NCI-H524 treated with DMSO at 0.1 percent for 48 hours (cell line): ENCODE measurements around the gene SNTB2.

Experiments used
- DNase-seq: peaks from one replicate; lab custom pipeline; 2025; lab: John Stamatoyannopoulos, UW

SNTB2 gene

GRCh38 chr16:69180011-69180338 lies 7.0 kb upstream of the SNTB2 start:
- DNase-seq: no peak

DNA sequence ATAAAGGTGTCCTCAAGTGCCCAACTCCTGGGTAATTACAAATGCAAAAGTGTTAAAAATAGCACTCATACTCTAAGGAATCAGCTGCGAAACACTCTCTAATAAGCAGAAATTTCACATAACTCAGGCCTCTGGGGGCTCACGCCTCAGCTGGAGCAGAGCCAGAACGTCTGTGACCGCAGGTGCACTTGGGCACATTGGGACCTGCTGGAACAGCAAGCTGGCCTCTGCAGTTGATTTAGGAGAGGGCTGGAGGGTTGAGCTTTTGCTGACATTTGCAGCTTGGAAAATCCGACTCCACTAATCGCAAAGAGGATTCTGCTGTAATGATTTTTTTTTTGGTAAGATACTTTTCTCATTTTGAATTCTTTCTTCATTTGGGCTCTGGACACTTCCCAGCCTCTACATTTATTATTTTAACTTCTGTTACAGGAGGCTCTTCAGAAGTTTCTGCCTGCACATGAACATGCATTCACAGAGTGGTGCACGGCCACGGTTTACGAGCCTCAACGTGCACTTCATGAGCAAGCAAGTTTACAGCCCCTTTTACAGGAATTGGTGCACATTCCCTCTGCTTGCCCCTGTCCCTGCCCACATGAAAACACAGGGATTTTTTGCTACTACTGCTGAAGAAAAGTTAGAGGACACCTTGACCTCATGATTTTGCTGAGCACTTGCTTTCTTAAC lies 4.1 kb upstream of the SNTB2 start:
- no peak for DNase-seq

- DNase-seq: no peak
Measured at GRCh38 chr16:69187446-69188235, 677 bp downstream of the SNTB2 start.

DNA sequence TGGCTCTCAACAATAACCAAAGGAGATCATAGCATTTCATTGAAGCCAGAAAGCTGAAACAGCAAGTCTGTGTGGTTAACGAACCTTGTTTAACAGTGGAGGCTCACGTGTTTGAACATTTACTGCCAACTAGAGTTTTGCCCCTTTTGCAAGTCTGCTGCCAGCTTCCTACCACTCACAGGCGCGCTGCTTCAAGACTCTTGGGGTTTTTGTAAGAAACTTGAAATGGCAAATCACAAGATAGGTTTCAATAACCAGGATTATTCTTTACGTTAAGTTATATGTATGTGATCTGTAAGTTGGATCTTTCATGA lies 1.2 kb downstream of the SNTB2 start:
- DNase-seq: no peak

DNA sequence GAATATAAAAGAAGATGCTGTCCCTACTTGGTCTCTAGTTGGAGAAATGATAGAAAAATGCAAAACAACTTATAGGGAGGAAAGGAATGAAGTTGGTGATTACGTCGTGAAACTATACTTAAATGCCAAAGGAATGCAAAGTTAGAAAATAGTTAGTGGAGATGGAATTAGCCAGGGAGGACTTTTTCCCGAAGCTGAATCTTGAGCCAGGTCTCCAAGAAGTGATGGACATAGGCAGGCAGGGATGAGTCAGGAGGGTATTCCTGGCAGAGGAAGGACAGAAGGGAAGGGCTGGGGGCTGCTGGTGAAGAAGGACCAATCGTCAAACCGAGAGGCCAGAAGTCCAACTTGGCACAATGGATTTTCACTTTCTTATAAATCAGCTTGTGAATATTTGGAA lies 1.8 kb downstream of the SNTB2 start:
- DNase-seq: no peak

DNA sequence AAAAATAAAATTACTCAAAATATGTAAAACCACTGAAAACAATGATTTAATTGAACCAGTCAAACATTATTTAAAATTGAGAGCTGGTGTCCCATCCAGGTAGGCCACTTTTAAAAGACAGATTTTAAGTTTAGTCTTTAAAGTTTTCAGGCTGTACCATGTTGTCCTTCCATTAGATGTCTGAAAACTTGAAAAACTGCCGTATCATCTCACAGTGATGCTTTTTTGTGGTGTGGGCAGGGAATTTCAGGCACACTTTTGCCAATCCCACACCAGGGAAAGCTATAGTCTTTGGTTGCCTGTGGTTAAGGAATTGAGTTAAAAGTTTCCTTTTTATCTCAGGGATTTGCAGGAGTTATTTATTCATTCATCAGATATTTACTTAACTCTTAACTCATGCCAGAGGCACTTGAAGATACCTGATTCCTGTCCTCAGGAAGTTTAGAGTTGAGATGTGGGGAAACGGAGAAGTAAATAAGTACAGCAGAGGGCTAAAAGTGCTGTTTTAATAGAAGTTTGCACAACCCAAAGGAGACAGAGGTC lies 3.2 kb downstream of the SNTB2 start:
- DNase-seq: no peak

- no peak for DNase-seq
Measured at GRCh38 chr16:69190598-69190997, 3.6 kb downstream of the SNTB2 start.

DNA sequence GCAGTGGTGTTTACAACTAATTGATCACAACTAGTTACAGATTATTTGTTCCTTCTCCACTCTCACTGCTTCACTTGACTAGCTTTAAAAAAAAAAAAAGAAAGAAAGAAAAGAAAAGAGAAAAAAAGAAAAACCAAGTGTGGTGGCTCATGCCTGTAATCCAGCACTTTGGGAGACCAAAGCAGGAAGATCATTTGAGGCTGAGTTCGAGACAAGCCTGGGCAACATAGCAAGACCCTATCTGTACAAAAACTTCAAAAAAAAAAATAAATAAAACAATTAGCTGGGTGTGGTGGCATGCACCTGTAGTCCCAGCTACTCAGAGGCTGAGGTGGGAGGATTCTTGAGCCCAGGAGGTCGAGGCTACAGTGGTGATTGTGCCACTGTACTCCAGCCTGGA lies 4.2 kb downstream of the SNTB2 start:
- DNase-seq: no peak

GRCh38 chr16:69193855-69194254 lies 6.9 kb downstream of the SNTB2 start:
- no peak for DNase-seq

DNA sequence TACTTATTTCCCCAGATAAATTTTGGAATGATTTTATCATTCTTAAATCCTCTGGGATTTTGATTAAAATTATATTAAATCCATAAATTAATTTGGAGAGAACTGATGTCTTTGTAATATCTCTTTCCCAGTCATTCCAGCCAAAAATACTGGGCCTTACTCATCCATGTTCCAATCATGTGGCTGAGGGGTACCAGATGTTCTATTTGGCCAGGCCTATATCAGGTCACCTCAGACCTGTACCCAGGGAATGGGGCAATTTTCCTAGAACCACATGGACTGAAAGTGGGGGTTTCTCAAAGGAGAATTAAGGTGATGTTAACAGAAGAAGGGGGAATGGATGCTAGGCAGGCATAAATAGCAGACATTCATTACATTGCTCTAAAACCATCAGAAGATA lies 7.5 kb downstream of the SNTB2 start:
- DNase-seq: no peak

GRCh38 chr16:69195369-69196029 lies 8.5 kb downstream of the SNTB2 start:
- no peak for DNase-seq

GRCh38 chr16:69197573-69197972 lies 10.6 kb downstream of the SNTB2 start:
- DNase-seq: no peak

- DNase-seq: no peak
Measured at GRCh38 chr16:69199382-69199781, 12.4 kb downstream of the SNTB2 start.

DNA sequence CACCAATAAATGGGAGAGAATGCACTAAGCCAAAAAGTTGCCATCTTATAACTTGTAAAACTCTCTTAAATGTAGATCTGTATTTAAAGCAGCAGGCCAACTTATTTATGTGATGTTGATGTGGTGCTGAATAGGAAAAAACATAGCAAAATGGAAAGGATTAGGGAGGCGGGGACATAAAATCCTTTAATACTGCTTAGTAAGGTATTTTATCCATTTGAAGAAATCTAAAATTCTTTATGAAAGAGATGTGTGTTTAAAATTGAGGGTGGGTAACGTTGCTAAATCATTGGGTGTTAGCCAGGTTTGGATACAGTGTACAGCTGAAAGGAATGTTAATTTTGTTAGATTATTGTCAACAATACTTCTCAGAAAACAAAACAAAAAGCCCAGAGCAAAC lies 14.3 kb downstream of the SNTB2 start:
- DNase-seq: no peak

GRCh38 chr16:69201787-69202186 lies 14.8 kb downstream of the SNTB2 start:
- DNase-seq: no peak

DNA sequence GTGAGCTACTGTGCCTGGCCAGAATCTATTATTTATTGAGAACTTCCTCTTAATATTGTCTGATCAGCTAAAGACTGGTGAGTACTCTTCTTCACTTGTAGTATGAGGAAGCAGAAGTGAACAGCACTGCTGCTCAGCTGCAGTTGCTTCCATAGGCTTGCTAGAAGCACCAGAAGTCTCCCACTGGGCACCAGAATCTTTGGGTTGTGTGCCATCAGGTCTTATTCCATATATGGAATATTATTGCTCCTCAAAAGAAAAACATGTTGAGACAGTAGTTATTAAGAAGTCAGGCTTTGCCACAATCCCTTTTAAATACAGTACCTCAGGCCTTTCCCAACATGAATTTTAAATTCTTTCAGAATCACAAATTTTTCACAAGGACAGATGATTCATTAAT lies 17.2 kb downstream of the SNTB2 start:
- no peak for DNase-seq

- DNase-seq: no peak
Measured at GRCh38 chr16:69209735-69210134, 22.8 kb downstream of the SNTB2 start.

GRCh38 chr16:69217433-69217832 lies 30.5 kb downstream of the SNTB2 start:
- no peak for DNase-seq

DNA sequence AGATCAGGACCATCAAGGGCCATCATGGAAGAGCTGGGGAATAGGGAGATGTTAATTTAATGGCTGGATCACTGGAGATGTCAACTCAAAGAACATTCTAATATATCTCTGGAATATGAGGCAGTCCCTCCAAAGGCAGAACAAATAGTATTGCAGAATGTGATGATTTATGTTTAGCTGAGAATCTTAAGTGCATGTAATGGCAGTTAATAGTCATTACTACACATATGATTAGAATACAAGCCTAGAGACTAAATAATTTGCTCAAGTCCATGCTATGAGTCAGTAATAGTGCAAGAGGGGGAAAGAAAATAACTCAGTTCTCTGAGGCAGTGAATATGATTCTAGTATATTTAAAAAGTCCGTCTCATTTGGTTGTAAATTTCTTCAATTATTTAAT lies 32.3 kb downstream of the SNTB2 start:
- no peak for DNase-seq

- no peak for DNase-seq
Measured at GRCh38 chr16:69223882-69224281, 36.9 kb downstream of the SNTB2 start.

DNA sequence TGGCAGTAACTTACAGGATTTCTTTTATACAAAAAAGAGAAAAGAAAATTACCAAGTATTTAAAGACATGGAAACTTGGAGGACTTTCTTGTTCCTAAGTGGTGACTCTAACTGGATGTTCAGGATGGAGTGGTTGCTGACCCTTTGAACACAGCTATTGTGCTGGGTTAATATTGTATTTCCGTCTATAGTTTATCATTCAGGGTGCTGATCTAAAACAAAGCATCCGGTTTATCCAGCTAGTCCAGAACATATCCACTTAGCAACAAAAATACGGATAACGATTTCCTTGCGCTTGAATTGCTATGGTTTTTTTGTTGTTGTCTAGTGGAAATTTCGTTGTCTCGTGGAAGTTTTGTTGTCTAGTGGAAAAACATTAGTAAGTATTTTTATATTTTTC lies 38.2 kb downstream of the SNTB2 start:
- no peak for DNase-seq

DNA sequence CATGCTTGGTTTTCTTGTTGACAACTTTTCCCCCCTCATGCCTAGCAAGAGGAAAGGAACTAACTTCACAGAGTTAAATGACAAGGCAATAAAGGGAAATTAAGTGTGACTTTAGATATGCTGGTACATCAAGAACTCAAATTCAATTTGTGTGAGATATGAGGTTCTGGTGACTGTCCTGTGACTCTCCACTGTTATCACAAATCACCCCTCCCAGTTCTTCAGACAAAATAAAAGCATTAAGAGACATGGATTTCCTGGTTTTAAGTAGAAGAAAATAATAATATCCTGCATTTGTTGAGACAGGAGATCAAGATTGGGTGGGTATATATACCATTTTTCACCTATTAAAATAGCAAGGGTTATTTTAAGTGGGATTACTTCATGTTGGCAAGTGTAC lies 46.2 kb downstream of the SNTB2 start:
- DNase-seq: no peak

DNA sequence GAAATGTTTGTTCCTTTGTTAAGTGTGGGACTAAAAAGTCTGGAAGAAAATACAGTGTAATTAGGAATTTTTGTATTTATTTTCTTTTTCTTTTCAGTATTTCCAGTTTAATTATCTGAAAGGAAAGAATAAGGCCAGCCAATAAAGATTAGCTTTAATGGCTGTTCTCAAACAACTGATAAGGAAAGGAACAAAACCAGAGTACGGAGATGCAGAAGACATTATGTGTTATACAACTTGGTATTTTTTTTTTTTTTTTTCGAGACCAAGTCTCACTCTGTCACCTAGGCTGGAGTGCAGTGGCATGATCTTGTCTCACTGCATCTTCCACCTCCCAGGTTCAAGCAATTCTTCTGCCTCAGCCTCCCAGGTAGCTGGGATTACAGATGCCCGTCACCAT lies 47.5 kb downstream of the SNTB2 start:
- DNase-seq: no peak
